HL-60/S4 treated with phorbol 12-myristate 13-acetate at 8.2 ng/mL for 4 days and 3 days (cell line): ENCODE results near the gene DESI1.
"Not testable (repeated sequence)": the region's sequence is repeated elsewhere in the genome, so short reads cannot be mapped to it uniquely, and the experiment has no call there.

Experiments used
- in situ Hi-C: fragments of 300-500 bp; cut with MboI; formaldehyde crosslinking; loops from 2 replicates; pipeline ENCODE4 v1.15.0; 2022; ENCODE audit warnings: low sequenced_read_pairs

The DESI1 gene

GRCh38 chr22:41562461-41562860, 58.4 kb downstream of the DESI1 start:
- in situ Hi-C loops = no loop called here

GRCh38 chr22:41561788-41562187, 59.1 kb downstream of the DESI1 start:
- in situ Hi-C loops = no loop called here

- in situ Hi-C loops = no loop called here
Observed at GRCh38 chr22:41561335-41561734, 59.5 kb downstream of the DESI1 start.

- in situ Hi-C loops = no loop called here
Observed at GRCh38 chr22:41560095-41560471, 60.8 kb downstream of the DESI1 start.

- in situ Hi-C loops = not testable (repeated sequence)
Observed at GRCh38 chr22:41558241-41558630, 62.6 kb downstream of the DESI1 start.

- in situ Hi-C loops = no loop called here
Observed at GRCh38 chr22:41557401-41558240, 63.2 kb downstream of the DESI1 start.

GRCh38 chr22:41556561-41556960, 64.3 kb downstream of the DESI1 start:
- in situ Hi-C loops = no loop called here

GRCh38 chr22:41555325-41555982, 65.4 kb downstream of the DESI1 start:
- in situ Hi-C loops = no loop called here

- in situ Hi-C loops = no loop called here
Observed at GRCh38 chr22:41551877-41552582, 68.8 kb downstream of the DESI1 start.

- in situ Hi-C loops = no loop called here
Observed at GRCh38 chr22:41550952-41551491, 69.8 kb downstream of the DESI1 start.

GRCh38 chr22:41548830-41549211, 72.0 kb downstream of the DESI1 start:
- in situ Hi-C loops = no loop called here
